Skeletal muscle tissue (tissue), 4 donors: ENCODE measurements around the gene CYFIP1. TPM values are rescaled to one million over a fixed set of nuclear protein-coding genes. Genes with fewer than 3 reads are reported as not detected.
A peak's percentile ranks its signal among the peaks of the same experiment; 100 is the strongest.

Experiments
- H3K27ac ChIP-seq: one replicate; pipeline ENCODE4 v1.7.0; 2013; ENCODE audit warnings: mild to moderate bottlenecking, low read depth, low read length, inconsistent platforms
- H3K27me3 ChIP-seq, 3 donors: one replicate each; pipeline ENCODE4 v1.7.0; 2013; ENCODE audit warnings: low read length in 3 of 3; ENCODE audit not compliant: control insufficient read depth in 3 of 3, insufficient read depth in 3 of 3
- H3K36me3 ChIP-seq, 3 donors: one replicate each; pipeline ENCODE4 v1.7.0; 2013; ENCODE audit warnings: low read length in 3 of 3; ENCODE audit not compliant: control insufficient read depth in 3 of 3, insufficient read depth in 3 of 3
- H3K4me1 ChIP-seq, 3 donors: one replicate each; pipeline ENCODE4 v1.7.0; 2013; ENCODE audit warnings: low read length in 3 of 3, mild to moderate bottlenecking in 3 of 3; ENCODE audit not compliant: control insufficient read depth in 3 of 3, insufficient read depth in 3 of 3
- H3K4me3 ChIP-seq, 3 donors: one replicate each; pipeline ENCODE4 v1.7.0; 2013; ENCODE audit warnings: low read length in 3 of 3
- H3K9ac ChIP-seq, 3 donors: one replicate each; pipeline ENCODE4 v1.7.0; 2013; ENCODE audit warnings: low read length in 3 of 3, mild to moderate bottlenecking in 3 of 3, moderate library complexity in 2 of 3, low read depth in 1 of 3
- H3K9me3 ChIP-seq, 3 donors: one replicate each; pipeline ENCODE4 v1.7.0; 2013; ENCODE audit warnings: low read length in 3 of 3; ENCODE audit not compliant: control insufficient read depth in 3 of 3
- total RNA-seq: library from RNA; depleted of rRNA; stranded (reverse); fragments of >200 nt; gene quantifications from one replicate; pipeline ENCODE4 v1.2.3, GENCODE V29; 2014
- donor health status: Osteomylitis.

Gene CYFIP1
- total RNA-seq, 1 donor from 2014 or later = 49.1 TPM

DNA sequence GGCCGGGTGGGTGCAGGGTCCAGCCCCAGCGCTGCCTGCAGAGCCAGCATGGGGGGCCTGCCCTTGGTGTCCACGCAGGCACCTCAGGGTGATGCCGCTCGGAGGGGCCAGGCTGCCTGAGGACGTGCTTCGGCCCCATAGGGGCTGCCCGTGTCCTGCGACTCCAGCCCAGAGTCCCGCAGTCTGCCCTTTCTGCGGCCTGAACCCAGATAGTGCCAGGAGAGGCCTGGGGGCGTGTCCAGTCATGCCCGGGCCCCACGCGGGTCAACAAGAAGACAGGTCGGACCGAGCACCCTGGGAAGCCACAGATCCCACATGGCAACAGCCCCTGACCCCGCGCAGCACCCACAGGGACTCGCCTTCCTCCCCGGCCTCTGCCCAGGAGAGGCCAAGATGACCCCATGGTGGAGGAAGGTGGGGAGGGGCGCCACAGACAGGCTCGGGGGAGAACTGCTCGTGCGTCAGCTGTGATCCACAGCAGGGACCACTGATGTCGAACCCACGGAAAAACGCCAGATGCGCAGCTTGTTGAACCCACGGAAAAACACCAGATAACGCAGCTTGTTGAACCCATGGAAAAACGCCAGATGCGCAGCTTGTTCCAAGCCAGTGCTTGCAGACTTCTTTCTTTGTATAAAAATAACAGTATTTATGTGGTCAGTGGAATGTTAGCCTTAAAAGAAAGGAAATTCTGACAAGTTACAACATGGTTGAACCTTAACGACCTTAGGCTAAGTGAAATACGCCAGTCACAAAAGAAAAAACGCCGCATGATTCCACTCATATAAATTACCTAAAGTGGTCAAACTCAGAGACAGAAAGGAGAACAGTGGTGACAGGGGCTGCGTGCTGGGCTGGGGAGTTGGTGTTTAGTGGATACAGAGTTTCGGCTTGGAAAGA is 28.5 kb downstream of the CYFIP1 start:
- Histone ChIP-seq H3K4me1 (peaks cover 33 to 56% (median 40%) of the 10 kb centered on the region in 3 donors), H3K9ac (no peak overlapping the region), H3K36me3 (peaks cover 0 to 2% (median 0%) of the 10 kb centered on the region in 3 donors), H3K4me3 (no peak overlapping the region), H3K9me3 (no peaks in the 10 kb centered on the region), H3K27me3 (no peaks in the 10 kb centered on the region), H3K27ac (peak overlapping the region; percentile 36)

DNA sequence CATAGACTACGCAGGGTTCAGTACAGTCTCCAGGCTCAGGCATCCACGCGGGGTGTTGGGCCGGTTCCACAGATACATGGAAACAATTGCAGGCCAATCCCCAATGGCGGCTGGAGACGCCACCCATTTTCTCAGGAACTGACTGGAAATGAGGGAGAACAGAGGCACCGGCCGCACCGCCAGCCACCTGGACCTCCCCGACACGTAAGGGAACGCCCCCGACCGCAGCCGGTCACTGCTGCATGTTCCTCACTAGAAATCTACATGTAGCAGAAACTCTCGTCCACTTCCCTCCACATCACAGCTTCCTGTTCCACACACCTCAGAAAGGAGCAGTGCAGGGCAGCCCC is 29.2 kb downstream of the CYFIP1 start:
- Histone ChIP-seq H3K27ac (peak overlapping the region; percentile 36), H3K4me3 (peak overlapping the region in 1 of 3 donors; percentile 35), H3K27me3 (no peaks in the 10 kb centered on the region), H3K9me3 (no peaks in the 10 kb centered on the region), H3K36me3 (peaks cover 0 to 2% (median 0%) of the 10 kb centered on the region in 3 donors), H3K4me1 (peaks cover 27 to 52% (median 35%) of the 10 kb centered on the region in 3 donors), H3K9ac (no peak overlapping the region)

DNA sequence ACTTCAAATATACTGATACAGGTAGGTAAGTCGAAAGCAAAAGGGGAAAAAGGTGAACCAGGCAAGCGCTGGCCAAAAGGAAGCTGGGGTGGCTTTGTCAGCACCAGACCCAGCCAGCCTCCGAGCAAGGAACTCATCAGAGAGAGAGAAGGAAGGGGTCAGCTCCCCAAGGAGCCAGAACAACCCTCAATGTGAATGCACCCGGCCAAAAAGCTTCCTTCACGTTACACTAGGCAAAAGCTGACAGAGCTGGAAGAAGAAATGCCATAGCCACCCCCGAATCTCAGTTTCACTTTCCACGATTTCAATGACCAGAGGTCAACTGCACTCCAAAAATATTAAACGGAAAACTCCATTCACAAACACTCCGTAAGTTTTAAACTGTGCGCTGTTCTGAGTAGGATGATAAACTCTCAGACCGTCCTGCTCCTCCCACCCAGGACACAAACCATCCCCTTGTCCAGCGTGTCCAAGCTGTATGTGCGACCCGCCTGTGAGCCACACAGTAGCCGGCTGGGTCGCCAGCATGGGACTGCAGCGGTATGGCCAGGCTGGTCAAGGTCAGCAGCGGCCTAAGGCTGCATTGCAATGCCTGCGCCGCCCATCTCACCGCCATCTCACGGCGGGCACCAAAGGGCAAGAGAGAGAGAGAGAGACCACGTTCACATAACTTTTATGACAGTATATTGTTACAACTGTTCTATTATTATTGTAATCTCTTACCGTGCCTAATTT is 29.7 kb downstream of the CYFIP1 start:
- H3K9ac ChIP-seq = peak overlapping the region in 1 of 3 donors; percentile 7
- no peaks in the 10 kb centered on the region for H3K9me3 ChIP-seq
- peaks cover 22 to 48% (median 30%) of the 10 kb centered on the region in 3 donors for H3K4me1 ChIP-seq
- peaks cover 0 to 2% (median 0%) of the 10 kb centered on the region in 3 donors for H3K36me3 ChIP-seq
- H3K4me3 ChIP-seq = peak overlapping the region in 1 of 3 donors; percentile 35
- no peak overlapping the region for H3K27ac ChIP-seq
- no peaks in the 10 kb centered on the region for H3K27me3 ChIP-seq

DNA sequence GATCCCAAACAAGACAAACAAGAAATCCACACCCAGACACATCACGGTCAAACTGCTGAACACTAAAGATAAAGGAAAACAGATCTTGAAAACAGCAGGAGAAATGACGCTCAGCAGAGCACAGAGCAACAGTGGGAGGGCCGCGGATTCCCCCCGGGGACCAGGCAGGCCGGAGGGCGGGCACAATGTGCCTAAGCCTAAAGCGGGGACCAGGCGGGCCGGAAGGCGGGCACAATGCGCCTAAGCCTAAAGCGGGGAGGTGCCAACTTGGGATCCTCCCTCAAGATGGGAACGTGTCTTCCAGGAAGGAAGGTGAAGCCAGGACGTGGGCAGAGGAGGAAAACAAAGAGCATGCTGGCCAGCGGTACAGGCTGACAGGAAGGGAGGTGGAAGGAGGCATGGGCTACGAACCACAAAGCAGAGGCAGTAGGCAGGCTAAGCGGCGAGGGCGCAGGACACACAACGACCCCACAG is 31.1 kb downstream of the CYFIP1 start:
- peaks cover 14 to 41% (median 22%) of the 10 kb centered on the region in 3 donors for H3K4me1 ChIP-seq
- no peak overlapping the region for H3K9ac ChIP-seq
- H3K27ac ChIP-seq = peak overlapping the region; percentile 40
- H3K27me3 ChIP-seq = no peaks in the 10 kb centered on the region
- peak overlapping the region in 2 of 3 donors; percentile 48 to 63 for H3K4me3 ChIP-seq
- H3K9me3 ChIP-seq = no peaks in the 10 kb centered on the region
- peaks cover 0 to 6% (median 0%) of the 10 kb centered on the region in 3 donors for H3K36me3 ChIP-seq

DNA sequence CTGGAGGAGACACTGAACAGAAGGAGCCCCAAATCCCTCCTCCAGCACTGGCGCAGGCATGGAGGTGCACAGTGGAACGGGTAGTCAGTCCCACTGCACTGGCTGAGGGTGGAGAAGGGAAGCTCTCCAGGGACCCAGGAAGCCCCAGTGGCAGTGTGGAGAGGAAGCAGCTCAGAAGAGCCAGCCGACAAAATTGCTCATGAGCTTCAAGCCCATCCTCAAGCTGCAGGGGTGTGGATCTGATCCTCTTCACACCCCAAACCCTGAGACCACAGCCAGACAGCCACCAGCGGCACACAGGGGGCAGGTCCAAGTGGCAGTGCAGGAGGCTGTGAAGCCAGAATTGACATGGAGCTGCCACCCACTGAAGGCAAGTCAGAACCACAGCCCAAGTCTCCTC is 32.1 kb downstream of the CYFIP1 start:
- Histone ChIP-seq H3K36me3 (peaks cover 4 to 10% (median 5%) of the 10 kb centered on the region in 3 donors), H3K9me3 (no peaks in the 10 kb centered on the region), H3K9ac (no peak overlapping the region), H3K4me1 (peaks cover 14 to 35% (median 20%) of the 10 kb centered on the region in 3 donors), H3K4me3 (no peak overlapping the region), H3K27ac (peak overlapping the region; percentile 40), H3K27me3 (no peaks in the 10 kb centered on the region)

DNA sequence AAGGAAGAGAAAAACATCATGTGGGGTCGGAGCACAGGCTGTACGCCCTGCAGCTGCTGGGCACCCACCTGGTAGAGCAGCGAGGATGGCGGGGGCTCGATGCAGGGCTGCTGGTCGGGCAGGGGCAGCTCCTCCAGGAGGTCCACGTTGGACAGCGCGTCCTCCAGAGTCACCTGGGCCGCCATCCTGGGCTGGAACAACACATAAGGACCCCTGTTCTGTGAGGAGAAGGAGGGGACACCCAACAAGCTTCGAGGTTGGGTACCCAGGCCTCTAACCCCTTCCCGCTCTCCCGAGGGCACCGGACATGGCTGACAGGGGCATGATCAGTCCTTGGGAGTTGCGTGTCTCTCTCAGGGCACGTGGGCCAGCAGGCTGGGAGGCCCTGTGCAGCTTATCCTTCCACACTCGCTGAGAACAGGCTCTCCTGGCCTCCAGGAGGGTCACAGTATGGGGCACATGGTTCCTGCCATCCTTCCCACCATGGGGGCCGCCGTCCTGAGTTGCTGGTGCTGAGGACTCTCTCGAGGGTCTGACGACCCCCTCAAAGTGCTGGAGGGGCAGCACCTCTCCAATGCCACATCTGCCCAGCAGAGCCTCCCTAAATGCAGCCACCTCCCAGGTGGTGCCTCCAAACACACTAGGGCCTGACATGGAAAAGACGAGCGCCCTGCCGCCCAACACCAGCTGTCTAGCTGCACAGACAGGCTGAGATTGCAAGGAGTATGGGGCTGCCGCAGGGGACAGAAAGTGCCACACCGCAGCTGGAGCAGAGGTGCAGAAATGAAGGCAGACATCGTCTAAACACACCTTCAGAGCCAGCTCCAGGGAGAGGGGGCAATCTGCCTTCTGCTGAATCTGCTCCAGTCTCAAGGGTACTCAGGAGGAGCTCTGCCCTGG is 32.8 kb downstream of the CYFIP1 start:
- H3K36me3 ChIP-seq = peaks cover 11 to 17% (median 12%) of the 10 kb centered on the region in 3 donors
- H3K9ac ChIP-seq = no peak overlapping the region
- H3K27ac ChIP-seq = no peak overlapping the region
- H3K4me3 ChIP-seq = peak overlapping the region in 1 of 3 donors; percentile 6
- H3K4me1 ChIP-seq = peaks cover 14 to 31% (median 15%) of the 10 kb centered on the region in 3 donors
- H3K27me3 ChIP-seq = no peaks in the 10 kb centered on the region
- H3K9me3 ChIP-seq = no peaks in the 10 kb centered on the region

DNA sequence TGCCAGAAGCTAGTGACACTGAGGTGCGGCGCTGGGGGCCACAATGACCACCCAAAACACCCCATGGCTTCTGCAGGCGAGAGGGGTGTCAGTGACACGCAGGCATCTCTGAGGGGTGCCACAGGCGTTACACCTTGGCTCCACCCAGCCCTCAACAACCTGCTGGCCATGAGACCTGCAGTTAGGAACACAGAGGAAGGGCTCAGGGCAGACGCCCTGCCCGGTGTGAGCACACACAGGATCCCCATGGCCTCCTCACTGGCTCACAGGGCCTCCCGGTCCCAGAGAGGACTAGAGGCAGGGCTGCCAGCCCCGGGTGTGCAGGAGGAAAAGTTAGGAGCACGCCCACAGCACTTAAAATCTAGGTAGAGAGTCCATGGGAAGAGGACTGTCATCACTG is 35.1 kb downstream of the CYFIP1 start:
- H3K9me3 ChIP-seq = no peaks in the 10 kb centered on the region
- H3K9ac ChIP-seq = no peak overlapping the region
- H3K27me3 ChIP-seq = no peaks in the 10 kb centered on the region
- H3K4me1 ChIP-seq = peaks cover 12 to 23% (median 15%) of the 10 kb centered on the region in 3 donors
- H3K4me3 ChIP-seq = no peak overlapping the region
- H3K27ac ChIP-seq = no peak overlapping the region
- H3K36me3 ChIP-seq = peaks cover 14 to 28% (median 17%) of the 10 kb centered on the region in 3 donors

DNA sequence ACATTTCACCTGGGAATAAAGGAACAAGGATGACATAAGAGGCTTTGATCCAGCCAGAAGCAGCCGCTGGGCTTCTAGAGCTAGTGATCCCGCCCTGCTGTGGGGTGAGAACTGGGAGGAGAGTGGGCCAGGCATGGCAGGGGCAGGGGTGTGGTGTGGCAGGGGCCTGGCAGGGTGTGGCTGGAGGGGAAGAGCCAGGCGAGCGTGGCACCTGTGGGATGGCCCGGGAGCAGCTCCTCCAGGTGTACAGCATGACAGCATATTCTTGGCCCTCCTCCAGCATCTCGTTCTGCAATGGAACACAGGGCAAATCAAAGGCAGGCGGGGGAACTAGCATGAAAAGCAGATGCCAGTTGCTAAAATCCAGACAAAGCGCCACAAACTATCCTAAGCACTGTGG is 35.5 kb downstream of the CYFIP1 start:
- peaks cover 17 to 28% (median 17%) of the 10 kb centered on the region in 3 donors for H3K36me3 ChIP-seq
- peaks cover 10 to 21% (median 15%) of the 10 kb centered on the region in 3 donors for H3K4me1 ChIP-seq
- no peak overlapping the region for H3K9ac ChIP-seq
- H3K27ac ChIP-seq = no peak overlapping the region
- no peaks in the 10 kb centered on the region for H3K27me3 ChIP-seq
- no peaks in the 10 kb centered on the region for H3K9me3 ChIP-seq
- H3K4me3 ChIP-seq = no peak overlapping the region

DNA sequence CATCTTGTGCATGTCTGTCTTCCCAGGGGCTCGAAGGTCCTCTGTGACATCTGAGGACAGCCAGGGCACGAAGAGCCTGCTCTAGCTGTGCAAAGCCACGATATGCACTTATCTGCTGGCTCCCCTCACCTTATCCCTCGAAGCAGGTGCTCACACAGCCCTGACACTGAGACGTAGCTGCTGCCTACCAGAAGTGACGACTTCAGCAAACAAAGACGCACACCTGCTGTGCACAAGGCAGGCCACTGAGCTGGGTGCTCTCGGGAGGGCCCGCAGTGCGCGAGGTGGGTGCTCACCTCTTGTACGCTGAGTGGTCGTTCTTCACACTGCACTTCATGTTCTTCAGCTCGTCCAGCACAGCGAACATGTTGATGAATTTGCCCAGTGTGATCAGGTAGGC is 37.3 kb downstream of the CYFIP1 start:
- Histone ChIP-seq H3K27ac (no peak overlapping the region), H3K9ac (no peak overlapping the region), H3K27me3 (no peaks in the 10 kb centered on the region), H3K4me3 (no peak overlapping the region), H3K4me1 (peaks cover 4 to 7% (median 6%) of the 10 kb centered on the region in 3 donors), H3K36me3 (peaks cover 21 to 36% (median 28%) of the 10 kb centered on the region in 3 donors), H3K9me3 (no peaks in the 10 kb centered on the region)
